ENCODE results near the gene HDAC9.

DNA sequence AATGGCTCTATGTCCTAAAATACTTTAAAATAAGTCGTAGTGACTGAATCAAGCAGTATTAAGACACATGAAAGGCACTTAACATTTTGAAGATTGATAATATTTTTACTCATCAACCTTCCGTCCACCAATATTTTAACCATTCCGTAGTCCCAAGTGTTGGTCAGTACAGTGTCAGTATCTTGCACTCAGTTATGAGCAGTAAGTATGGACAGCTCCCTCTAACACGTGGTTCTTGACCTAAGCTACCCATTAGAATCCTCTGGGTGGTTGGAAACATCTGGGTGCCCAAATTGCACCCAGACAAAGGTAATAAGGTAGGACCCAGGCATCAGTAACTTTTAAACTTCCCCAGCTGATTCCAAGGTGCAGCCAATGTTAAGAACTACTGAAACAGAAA is 260.2 kb downstream of the HDAC9 start:
- TF ChIP-seq CTCF (IDR thresholded peaks at IDR 0.05) = no peak
- TF ChIP-seq, protein P1, sequence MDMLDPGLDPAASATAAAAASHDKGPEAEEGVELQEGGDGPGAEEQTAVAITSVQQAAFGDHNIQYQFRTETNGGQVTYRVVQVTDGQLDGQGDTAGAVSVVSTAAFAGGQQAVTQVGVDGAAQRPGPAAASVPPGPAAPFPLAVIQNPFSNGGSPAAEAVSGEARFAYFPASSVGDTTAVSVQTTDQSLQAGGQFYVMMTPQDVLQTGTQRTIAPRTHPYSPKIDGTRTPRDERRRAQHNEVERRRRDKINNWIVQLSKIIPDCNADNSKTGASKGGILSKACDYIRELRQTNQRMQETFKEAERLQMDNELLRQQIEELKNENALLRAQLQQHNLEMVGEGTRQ (IDR thresholded peaks at IDR 0.05) = no peak
- TF ChIP-seq, protein P2, sequence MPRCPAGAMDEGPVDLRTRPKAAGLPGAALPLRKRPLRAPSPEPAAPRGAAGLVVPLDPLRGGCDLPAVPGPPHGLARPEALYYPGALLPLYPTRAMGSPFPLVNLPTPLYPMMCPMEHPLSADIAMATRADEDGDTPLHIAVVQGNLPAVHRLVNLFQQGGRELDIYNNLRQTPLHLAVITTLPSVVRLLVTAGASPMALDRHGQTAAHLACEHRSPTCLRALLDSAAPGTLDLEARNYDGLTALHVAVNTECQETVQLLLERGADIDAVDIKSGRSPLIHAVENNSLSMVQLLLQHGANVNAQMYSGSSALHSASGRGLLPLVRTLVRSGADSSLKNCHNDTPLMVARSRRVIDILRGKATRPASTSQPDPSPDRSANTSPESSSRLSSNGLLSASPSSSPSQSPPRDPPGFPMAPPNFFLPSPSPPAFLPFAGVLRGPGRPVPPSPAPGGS (IDR thresholded peaks at IDR 0.05) = no peak
